ENCODE data around the gene COL5A2.

The COL5A2 gene

DNA sequence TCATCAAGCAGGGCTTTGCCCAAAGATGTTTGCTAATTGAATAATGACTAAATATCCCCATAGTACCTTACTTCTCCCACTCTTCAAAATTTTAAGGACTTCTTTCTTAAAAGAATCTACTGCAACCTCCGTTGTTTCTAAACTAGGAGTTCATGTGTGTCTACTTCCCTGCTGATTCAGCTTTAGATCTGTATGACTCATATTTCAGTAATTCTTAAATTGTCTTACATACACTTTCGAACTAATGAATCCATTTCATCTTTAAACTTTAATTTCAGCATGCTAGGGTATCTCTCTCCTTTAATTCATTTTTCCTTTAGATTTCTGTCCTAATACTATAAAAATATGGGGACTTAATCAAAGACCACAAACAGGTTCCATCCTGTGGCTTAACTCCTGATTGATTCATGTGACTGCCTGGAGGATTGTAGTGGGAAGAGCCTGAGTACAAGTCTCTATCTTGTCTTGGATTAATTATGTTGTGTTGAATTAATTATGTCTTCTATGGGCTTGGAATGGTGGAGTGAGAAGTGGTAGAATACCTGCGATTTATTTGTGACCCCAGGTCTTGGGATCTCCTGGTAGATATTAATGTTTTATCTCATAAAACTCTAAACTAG lies 24.9 kb upstream of the COL5A2 start:
- H3K4me2 ChIP-seq = no peak overlapping the region
- no peak overlapping the region for H2AFZ ChIP-seq (ENCODE audit: low read depth)

DNA sequence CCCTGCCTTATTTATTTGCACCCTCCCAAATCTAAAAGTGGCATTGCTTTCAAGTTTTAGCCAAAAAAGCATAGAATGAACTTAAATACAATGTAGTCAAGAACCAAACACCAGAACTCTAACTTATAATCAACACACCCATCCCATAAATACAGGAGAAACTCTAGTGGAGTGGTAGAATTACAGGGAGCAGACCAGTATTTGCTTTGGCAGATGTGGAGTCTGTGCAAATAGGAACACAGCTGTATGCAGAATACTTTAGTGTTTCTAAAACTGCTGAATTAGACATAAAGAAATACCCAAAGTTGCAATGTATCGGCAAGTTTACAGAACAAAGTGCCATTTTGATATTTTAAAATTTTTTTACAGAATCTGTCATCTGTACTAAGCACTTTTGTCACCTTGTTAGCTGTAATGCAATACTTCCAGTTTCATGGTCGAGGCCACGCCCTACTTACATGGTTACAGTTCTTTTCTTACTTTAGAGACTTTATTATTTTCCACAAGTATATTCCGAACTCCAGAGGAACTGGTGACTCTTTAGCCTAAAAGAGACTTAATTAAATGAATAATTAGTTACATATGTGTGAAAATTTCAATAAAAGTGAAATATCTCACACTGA lies 23.7 kb upstream of the COL5A2 start:
- Histone ChIP-seq H3K4me2 (no peak overlapping the region), H3K4me3 (IDR thresholded peaks at IDR 0.05; ENCODE audit: insufficient read depth, low read depth, low read length) (no peak overlapping the region)
- TF ChIP-seq, protein P1, sequence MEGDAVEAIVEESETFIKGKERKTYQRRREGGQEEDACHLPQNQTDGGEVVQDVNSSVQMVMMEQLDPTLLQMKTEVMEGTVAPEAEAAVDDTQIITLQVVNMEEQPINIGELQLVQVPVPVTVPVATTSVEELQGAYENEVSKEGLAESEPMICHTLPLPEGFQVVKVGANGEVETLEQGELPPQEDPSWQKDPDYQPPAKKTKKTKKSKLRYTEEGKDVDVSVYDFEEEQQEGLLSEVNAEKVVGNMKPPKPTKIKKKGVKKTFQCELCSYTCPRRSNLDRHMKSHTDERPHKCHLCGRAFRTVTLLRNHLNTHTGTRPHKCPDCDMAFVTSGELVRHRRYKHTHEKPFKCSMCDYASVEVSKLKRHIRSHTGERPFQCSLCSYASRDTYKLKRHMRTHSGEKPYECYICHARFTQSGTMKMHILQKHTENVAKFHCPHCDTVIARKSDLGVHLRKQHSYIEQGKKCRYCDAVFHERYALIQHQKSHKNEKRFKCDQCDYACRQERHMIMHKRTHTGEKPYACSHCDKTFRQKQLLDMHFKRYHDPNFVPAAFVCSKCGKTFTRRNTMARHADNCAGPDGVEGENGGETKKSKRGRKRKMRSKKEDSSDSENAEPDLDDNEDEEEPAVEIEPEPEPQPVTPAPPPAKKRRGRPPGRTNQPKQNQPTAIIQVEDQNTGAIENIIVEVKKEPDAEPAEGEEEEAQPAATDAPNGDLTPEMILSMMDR (conservative IDR thresholded peaks at IDR 0.05; ENCODE audit: low read depth, low read length) = no peak

More for the DNA sequence above, 24.9 kb upstream of the COL5A2 start:
- Histone ChIP-seq H3K4me1 (ENCODE audit: low read depth, poor library complexity, severe bottlenecking) (no peaks in the 10 kb centered on the region), H3K79me2 (ENCODE audit: insufficient read depth, low read depth) (no peaks in the 10 kb centered on the region), H3K27me3 (ENCODE audit: insufficient read depth, low read depth) (no peaks in the 10 kb centered on the region), H3K27ac (no peak overlapping the region), H3K4me3 (IDR thresholded peaks at IDR 0.05; ENCODE audit: insufficient read depth, low read depth, low read length) (no peak overlapping the region), H4K20me1 (ENCODE audit: insufficient read depth) (no peaks in the 10 kb centered on the region), H3K36me3 (ENCODE audit: insufficient read depth) (no peaks in the 10 kb centered on the region), H3K9ac (no peak overlapping the region)
- TF ChIP-seq, protein P1 (conservative IDR thresholded peaks at IDR 0.05; ENCODE audit: low read depth, low read length) = no peak

DNA sequence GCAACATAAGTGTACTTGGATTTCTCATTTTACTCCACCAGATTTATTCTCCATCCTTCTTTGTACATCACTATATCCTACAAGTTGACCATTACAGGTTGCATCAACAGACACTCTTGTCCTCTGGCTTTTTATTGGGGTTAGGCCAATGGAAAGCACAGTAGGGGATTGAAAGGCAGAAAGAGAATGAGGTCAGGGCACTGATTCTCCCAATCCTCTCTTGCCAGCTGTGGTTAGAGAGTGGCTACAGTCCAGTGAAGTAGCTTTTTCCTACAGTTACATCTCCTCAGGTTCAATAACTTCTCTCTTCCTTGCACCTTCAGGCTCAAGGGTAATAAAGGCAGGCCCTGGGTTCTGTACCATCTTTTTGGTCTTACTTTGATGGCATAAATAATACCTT lies 20.2 kb upstream of the COL5A2 start:
- Histone ChIP-seq H2AFZ (ENCODE audit: low read depth) (no peak overlapping the region), H3K27ac (no peak overlapping the region), H3K4me1 (ENCODE audit: low read depth, poor library complexity, severe bottlenecking) (no peaks in the 10 kb centered on the region), H3K4me3 (IDR thresholded peaks at IDR 0.05; ENCODE audit: insufficient read depth, low read depth, low read length) (no peak overlapping the region), H3K36me3 (ENCODE audit: insufficient read depth) (no peaks in the 10 kb centered on the region), H3K27me3 (ENCODE audit: insufficient read depth, low read depth) (no peaks in the 10 kb centered on the region), H3K4me2 (no peak overlapping the region), H4K20me1 (ENCODE audit: insufficient read depth) (no peaks in the 10 kb centered on the region), H3K9ac (no peak overlapping the region), H3K79me2 (ENCODE audit: insufficient read depth, low read depth) (no peaks in the 10 kb centered on the region)
- TF ChIP-seq, protein P1 (conservative IDR thresholded peaks at IDR 0.05; ENCODE audit: low read depth, low read length) = no peak

More for the DNA sequence above, 23.7 kb upstream of the COL5A2 start:
- Histone ChIP-seq H3K79me2 (ENCODE audit: insufficient read depth, low read depth) (no peaks in the 10 kb centered on the region), H4K20me1 (ENCODE audit: insufficient read depth) (no peaks in the 10 kb centered on the region), H3K27ac (no peak overlapping the region), H3K9ac (no peak overlapping the region), H3K27me3 (ENCODE audit: insufficient read depth, low read depth) (no peaks in the 10 kb centered on the region), H3K4me1 (ENCODE audit: low read depth, poor library complexity, severe bottlenecking) (no peaks in the 10 kb centered on the region), H3K36me3 (ENCODE audit: insufficient read depth) (no peaks in the 10 kb centered on the region), H2AFZ (ENCODE audit: low read depth) (no peak overlapping the region)

DNA sequence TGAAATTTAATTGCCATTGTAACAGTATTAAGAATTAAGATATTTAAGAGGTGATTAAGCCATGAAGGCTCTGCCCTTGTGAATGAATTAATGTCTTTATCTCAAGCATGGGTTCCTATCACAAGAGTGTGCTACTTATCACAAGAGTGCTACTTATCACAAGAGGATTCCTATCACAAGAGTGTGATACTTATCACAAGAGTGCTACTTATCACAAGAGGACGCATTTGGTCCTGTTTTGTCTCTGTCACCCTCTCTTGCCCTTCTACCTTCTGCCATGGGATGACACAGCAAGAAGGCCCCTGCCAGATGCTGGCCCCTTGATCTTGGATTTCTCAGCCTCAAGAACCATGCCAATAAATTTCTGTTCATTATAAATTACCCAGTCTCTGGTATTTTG lies 13.2 kb upstream of the COL5A2 start:
- no peak overlapping the region for H3K4me3 ChIP-seq (IDR thresholded peaks at IDR 0.05; ENCODE audit: insufficient read depth, low read depth, low read length)
- no peaks in the 10 kb centered on the region for H3K27me3 ChIP-seq (ENCODE audit: insufficient read depth, low read depth)
- no peak overlapping the region for H3K27ac ChIP-seq
- no peaks in the 10 kb centered on the region for H3K4me1 ChIP-seq (ENCODE audit: low read depth, poor library complexity, severe bottlenecking)
- no peaks in the 10 kb centered on the region for H3K79me2 ChIP-seq (ENCODE audit: insufficient read depth, low read depth)
- no peak overlapping the region for H3K4me2 ChIP-seq
- no peaks in the 10 kb centered on the region for H3K36me3 ChIP-seq (ENCODE audit: insufficient read depth)
- no peak overlapping the region for H2AFZ ChIP-seq (ENCODE audit: low read depth)
- H3K9ac ChIP-seq = no peak overlapping the region
- H4K20me1 ChIP-seq (ENCODE audit: insufficient read depth) = no peaks in the 10 kb centered on the region
- TF ChIP-seq, protein P1 (conservative IDR thresholded peaks at IDR 0.05; ENCODE audit: low read depth, low read length) = no peak

All from KMS-11 (cell line).